GM12878 (cell line): Measurements from ENCODE around the gene DNAH8. TPM values are rescaled to one million over a fixed set of nuclear protein-coding genes. Genes with fewer than 3 reads are reported as not detected.

ENCODE experiments used
- ATAC-seq: fragments of 200-7000 bp; cut with Tn5 transposase; 3 replicates; pipeline ENCODE4 v1.9.1; 2020; ENCODE audit warnings: mild to moderate bottlenecking, moderate library complexity
- BruUV-seq: library from RNA; stranded (reverse); fragments of 400-500 nt; replicated peaks from 2 replicates; lab custom pipeline; 2021; lab: Mats Ljungman, UMichigan
- CTCF ChIA-PET: fragments of 300-600 bp; sonication (Branson Sonifier 250); formaldehyde crosslinking; extraction: SDS; loops from one replicate; lab custom pipeline; 2021; ENCODE audit warnings: inconsistent platforms; lab: Yijun Ruan, JAX
- POLR2A ChIA-PET: fragments of 350-600 bp; formaldehyde crosslinking; extraction: SDS; loops from one replicate; lab custom pipeline; 2021; ENCODE audit warnings: inconsistent platforms; lab: Charles Lee
- RAD21 ChIA-PET: fragments of 300-600 bp; sonication (Branson Sonifier 250); formaldehyde crosslinking; loops from one replicate; lab custom pipeline; 2023; ENCODE audit warnings: antibody characterized with exemption; ENCODE audit not compliant: unreplicated experiment; lab: Charles Lee
- SMC1A ChIA-PET: fragments of 300-600 bp; sonication (Branson Sonifier 250); formaldehyde crosslinking; loops from one replicate; lab custom pipeline; 2023; ENCODE audit not compliant: unreplicated experiment, uncharacterized antibody; lab: Charles Lee
- DNase-seq: peaks from one replicate; pipeline ENCODE4 v3.0.0-alpha.2; 2011; ENCODE audit warnings: low read depth, low spot score
- FAIRE-seq: peaks from 3 replicates; lab custom pipeline; 2011; peaks lifted over from hg19 to GRCh38; lab: Jason Lieb, UNC
- H2AFZ ChIP-seq: 2 replicates; pipeline ENCODE4 v1.6.0; 2011; ENCODE audit warnings: low read depth, low read length, control low read depth; ENCODE audit not compliant: control insufficient read depth
- H3K27ac ChIP-seq: 2 replicates; pipeline ENCODE4 v1.5.1; 2011; ENCODE audit warnings: control low read depth; ENCODE audit not compliant: control insufficient read depth, insufficient read depth
- H3K27me3 ChIP-seq, 2 experiments: replicated peaks in 1 of 2; 2 replicates each; pipeline versions ENCODE4 v1.6.0 to v1.6.1; 2011; ENCODE audit warnings: low read length in 1 of 2; ENCODE audit not compliant: control insufficient read depth in 2 of 2, insufficient read depth in 2 of 2
- H3K36me3 ChIP-seq, 2 experiments: 2 replicates each; pipeline ENCODE4 v1.5.1; 2011; ENCODE audit warnings: low read length in 1 of 2; ENCODE audit not compliant: control insufficient read depth in 2 of 2, insufficient read depth in 2 of 2
- H3K4me1 ChIP-seq: 2 replicates; pipeline ENCODE4 v1.6.1; 2011; ENCODE audit warnings: mild to moderate bottlenecking, low read length, moderate library complexity, mixed read lengths; ENCODE audit not compliant: control insufficient read depth, insufficient read depth
- H3K4me2 ChIP-seq: 2 replicates; pipeline ENCODE4 v1.6.0; 2011; ENCODE audit warnings: control low read depth; ENCODE audit not compliant: control insufficient read depth, insufficient read depth
- H3K4me3 ChIP-seq: fragments of 200-600 bp; sonication (generic); 2 replicates; pipeline ENCODE4 v1.5.1; 2016
- H3K79me2 ChIP-seq: 2 replicates; pipeline ENCODE4 v1.6.0; 2011; ENCODE audit warnings: low read length; ENCODE audit not compliant: control insufficient read depth, insufficient read depth
- H3K9ac ChIP-seq: 2 replicates; pipeline ENCODE4 v1.8.0; 2011; ENCODE audit warnings: low read length, control low read depth, mixed read lengths; ENCODE audit not compliant: control insufficient read depth, insufficient read depth
- H3K9me3 ChIP-seq: replicated peaks from 3 replicates; pipeline ENCODE4 v1.5.1; 2011; ENCODE audit warnings: mild to moderate bottlenecking, low read length; ENCODE audit not compliant: control insufficient read depth, insufficient read depth
- H4K20me1 ChIP-seq: 2 replicates; pipeline ENCODE4 v1.6.0; 2011; ENCODE audit not compliant: control insufficient read depth, insufficient read depth
- CREM ChIP-seq: IDR thresholded peaks from 2 replicates; pipeline ENCODE4 v1.6.1; 2014; ENCODE audit warnings: antibody characterized with exemption, low read depth
- DPF2 ChIP-seq: fragments of 450-650 bp; IDR thresholded peaks from 2 replicates; pipeline ENCODE4 v1.6.1; 2017; ENCODE audit warnings: mild to moderate bottlenecking
- FOXK2 ChIP-seq: fragments of 450-650 bp; IDR thresholded peaks from 2 replicates; pipeline ENCODE4 v1.6.1; 2017; ENCODE audit warnings: mild to moderate bottlenecking, moderate library complexity
- JUND ChIP-seq: IDR thresholded peaks from 2 replicates; pipeline ENCODE4 v1.6.1; 2012; ENCODE audit warnings: low read depth, mild to moderate bottlenecking, low read length, improper control_type of control experiment, moderate library complexity
- MEF2B ChIP-seq: fragments of 450-650 bp; IDR thresholded peaks from 2 replicates; pipeline ENCODE4 v1.6.1; 2018; ENCODE audit warnings: mild to moderate bottlenecking, moderate library complexity; ENCODE audit not compliant: partially characterized antibody, poor library complexity, severe bottlenecking
- NBN ChIP-seq: fragments of 450-650 bp; IDR thresholded peaks from 2 replicates; pipeline ENCODE4 v1.6.1; 2016
- NFIC ChIP-seq: IDR thresholded peaks from 2 replicates; pipeline ENCODE4 v1.6.1; 2012; ENCODE audit warnings: low read depth, mild to moderate bottlenecking, inconsistent platforms, low read length, moderate library complexity
- RAD21 ChIP-seq: IDR thresholded peaks from 2 replicates; pipeline ENCODE4 v1.6.1; 2011; ENCODE audit warnings: mild to moderate bottlenecking, low read depth, low read length, moderate library complexity; ENCODE audit not compliant: insufficient read depth
- RB1 ChIP-seq: fragments of 450-650 bp; formaldehyde crosslinking; IDR thresholded peaks from 2 replicates; pipeline ENCODE4 v1.6.1; 2017; ENCODE audit warnings: mild to moderate bottlenecking, borderline replicate concordance
- RBBP5 ChIP-seq: fragments of 200-600 bp; sonication (generic); conservative IDR thresholded peaks from 2 replicates; pipeline ENCODE4 v1.6.1; 2016
- SMAD5 ChIP-seq: IDR thresholded peaks from 2 replicates; pipeline ENCODE4 v1.6.1; 2016; ENCODE audit warnings: antibody characterized with exemption, low read depth
- STAT1 ChIP-seq: fragments of 450-650 bp; conservative IDR thresholded peaks from 2 replicates; pipeline ENCODE4 v1.6.1; 2014; ENCODE audit warnings: antibody characterized with exemption, mild to moderate bottlenecking
- ZNF622 ChIP-seq: fragments of 450-650 bp; IDR thresholded peaks from 2 replicates; pipeline ENCODE4 v1.6.1; 2017; ENCODE audit warnings: mild to moderate bottlenecking, inconsistent platforms
- WGBS: methylation state at CpG from one replicate; pipeline ENCODE4 v1.1.6; 2016; ENCODE audit warnings: low lambda C conversion rate; ENCODE audit not compliant: insufficient replicate concordance, insufficient coverage; ENCODE audit errors: missing lambda C conversion rate; 5-methylcytosine and 5-hydroxymethylcytosine counted together
- in situ Hi-C: fragments of 300-500 bp; cut with MboI; formaldehyde crosslinking; loops from 9 replicates; pipeline ENCODE4 v1.14.3; 2018; ENCODE audit warnings: mixed read lengths
- intact Hi-C: fragments of 100-400 bp; cut with micrococcal nuclease; formaldehyde crosslinking; loops from one replicate; pipeline ENCODE4 v1.14.2; 2022; ENCODE audit not compliant: unreplicated experiment
- polyA plus RNA-seq, 11 experiments: library from polyadenylated mRNA; depleted of rRNA in 4 of 11; unstranded in 6 of 11; stranded (reverse) in 5 of 11; fragments of >200 nt; fragmentation: Nextera tagmentation in 4 of 11; fragmentation: Illumina TruSeq in 1 of 11; extraction: Ambion mirVana in 4 of 11; extraction: Trizol in 1 of 11; gene quantifications; 1 replicate in 1 of 11; 2 replicates in 10 of 11; pipeline versions ENCODE4 v1.2.1 to v1.2.3, GENCODE V29; 2011 to 2016; ENCODE audit warnings: inconsistent platforms in 2 of 11, missing spikeins in 2 of 11, low read depth in 1 of 11
- total RNA-seq, 4 experiments: library from RNA; depleted of rRNA in 3 of 4; stranded (reverse); fragments of >200 nt in 3 of 4; fragmentation: Illumina TruSeq in 1 of 4; extraction: Trizol in 1 of 4; gene quantifications; 2 replicates each; pipeline versions ENCODE4 v1.2.1 to v1.2.3, GENCODE V29; 2013 to 2021
- TF ChIP-seq, protein P1 (sequence below): fragments of 450-650 bp; IDR thresholded peaks from 2 replicates; pipeline ENCODE4 v1.6.1; 2016; ENCODE audit warnings: mild to moderate bottlenecking, moderate library complexity, borderline replicate concordance

The DNAH8 gene
- total and polyA plus RNA-seq, 10 of the 15 experiments (the other 5 are each of a cell fraction or from before 2014, with no cell fraction given) = 0.02 to 0.34 (median 0.10) TPM; not detected in 3

GRCh38 chr6:39037082-39037508 lies 322.0 kb downstream of the DNAH8 start:
- DNase-seq (no peak), ATAC-seq (peak; percentile 62), FAIRE-seq (no peak)
- POLR2A ChIA-PET = no interaction called here
- Histone ChIP-seq H3K4me1 (peaks cover 14% of the 10 kb centered on the region), H3K9ac (no peak overlapping the region), H3K4me2 (no peak overlapping the region), H3K9me3 (no peaks in the 10 kb centered on the region; the same call in 2 of the 3 replicates), H3K36me3 (no peaks in the 10 kb centered on the region), H2AFZ (no peak overlapping the region), H3K4me3 (no peak overlapping the region), H3K27ac (no peak overlapping the region), H3K79me2 (no peaks in the 10 kb centered on the region), H4K20me1 (no peaks in the 10 kb centered on the region; the same call in 1 of the 2 replicates), H3K27me3 (peaks cover 0 to 4% of the 10 kb centered on the region in 2 experiments; a peak in 2 of 4 replicates)
- RAD21 ChIA-PET = no interaction called here
- CTCF ChIA-PET = no interaction called here
- in situ Hi-C loops (no loop called here), intact Hi-C loops (no loop called here)
- BruUV-seq = no TSS peak
- TF ChIP-seq DPF2 (no peak), SMAD5 (no peak), NBN (no peak), JUND (no peak), STAT1 (no peak), NFIC (no peak), FOXK2 (no peak), ZNF622 (no peak), RBBP5 (no peak), MEF2B (no peak)
- SMC1A ChIA-PET = interaction anchor here (1.3 kb wide), 1 partner anchor 25 kb away, joined by 3 read pairs; no protein-coding TSS in a partner anchor
- WGBS = 16% methylated on average over 4 of the region's 4 CpGs

- SMC1A ChIA-PET = no interaction called here
- H3K4me2 ChIP-seq = no peak overlapping the region
- TF ChIP-seq RB1 (no peak), RAD21 (no peak), CREM (no peak)
- TF ChIP-seq, protein P1, sequence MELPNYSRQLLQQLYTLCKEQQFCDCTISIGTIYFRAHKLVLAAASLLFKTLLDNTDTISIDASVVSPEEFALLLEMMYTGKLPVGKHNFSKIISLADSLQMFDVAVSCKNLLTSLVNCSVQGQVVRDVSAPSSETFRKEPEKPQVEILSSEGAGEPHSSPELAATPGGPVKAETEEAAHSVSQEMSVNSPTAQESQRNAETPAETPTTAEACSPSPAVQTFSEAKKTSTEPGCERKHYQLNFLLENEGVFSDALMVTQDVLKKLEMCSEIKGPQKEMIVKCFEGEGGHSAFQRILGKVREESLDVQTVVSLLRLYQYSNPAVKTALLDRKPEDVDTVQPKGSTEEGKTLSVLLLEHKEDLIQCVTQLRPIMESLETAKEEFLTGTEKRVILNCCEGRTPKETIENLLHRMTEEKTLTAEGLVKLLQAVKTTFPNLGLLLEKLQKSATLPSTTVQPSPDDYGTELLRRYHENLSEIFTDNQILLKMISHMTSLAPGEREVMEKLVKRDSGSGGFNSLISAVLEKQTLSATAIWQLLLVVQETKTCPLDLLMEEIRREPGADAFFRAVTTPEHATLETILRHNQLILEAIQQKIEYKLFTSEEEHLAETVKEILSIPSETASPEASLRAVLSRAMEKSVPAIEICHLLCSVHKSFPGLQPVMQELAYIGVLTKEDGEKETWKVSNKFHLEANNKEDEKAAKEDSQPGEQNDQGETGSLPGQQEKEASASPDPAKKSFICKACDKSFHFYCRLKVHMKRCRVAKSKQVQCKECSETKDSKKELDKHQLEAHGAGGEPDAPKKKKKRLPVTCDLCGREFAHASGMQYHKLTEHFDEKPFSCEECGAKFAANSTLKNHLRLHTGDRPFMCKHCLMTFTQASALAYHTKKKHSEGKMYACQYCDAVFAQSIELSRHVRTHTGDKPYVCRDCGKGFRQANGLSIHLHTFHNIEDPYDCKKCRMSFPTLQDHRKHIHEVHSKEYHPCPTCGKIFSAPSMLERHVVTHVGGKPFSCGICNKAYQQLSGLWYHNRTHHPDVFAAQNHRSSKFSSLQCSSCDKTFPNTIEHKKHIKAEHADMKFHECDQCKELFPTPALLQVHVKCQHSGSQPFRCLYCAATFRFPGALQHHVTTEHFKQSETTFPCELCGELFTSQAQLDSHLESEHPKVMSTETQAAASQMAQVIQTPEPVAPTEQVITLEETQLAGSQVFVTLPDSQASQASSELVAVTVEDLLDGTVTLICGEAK = no peak
Measured at GRCh38 chr6:39037707-39038106, 322.6 kb downstream of the DNAH8 start.

More at GRCh38 chr6:39037707-39038106, 322.6 kb downstream of the DNAH8 start:
- Histone ChIP-seq H3K27ac (no peak overlapping the region), H3K4me1 (peaks cover 14% of the 10 kb centered on the region), H3K27me3 (peaks cover 0 to 4% of the 10 kb centered on the region in 2 experiments; a peak in 2 of 4 replicates), H3K79me2 (no peaks in the 10 kb centered on the region), H3K9ac (no peak overlapping the region), H3K36me3 (no peaks in the 10 kb centered on the region), H2AFZ (no peak overlapping the region), H4K20me1 (no peaks in the 10 kb centered on the region; the same call in 1 of the 2 replicates), H3K4me3 (no peak overlapping the region), H3K9me3 (no peaks in the 10 kb centered on the region; the same call in 2 of the 3 replicates)
- ATAC-seq (peak; percentile 26; the same call in 1 of the 3 replicates), DNase-seq (no peak), FAIRE-seq (no peak)
- intact Hi-C loops (no loop called here), in situ Hi-C loops (no loop called here)
- ChIA-PET CTCF (no interaction called here), RAD21 (no interaction called here), POLR2A (no interaction called here)
- no TSS peak for BruUV-seq
- 7% methylated on average over 5 of the region's 6 CpGs for whole genome bisulfite sequencing
